GM18861 (cell line): Measurements from ENCODE around the gene HASPIN.

Source experiments
- ATAC-seq: cut with Tn5 transposase; IDR thresholded peaks from one replicate; pipeline ENCODE4 v1.9.1; 2021; ENCODE audit not compliant: unreplicated experiment

HASPIN gene

DNA sequence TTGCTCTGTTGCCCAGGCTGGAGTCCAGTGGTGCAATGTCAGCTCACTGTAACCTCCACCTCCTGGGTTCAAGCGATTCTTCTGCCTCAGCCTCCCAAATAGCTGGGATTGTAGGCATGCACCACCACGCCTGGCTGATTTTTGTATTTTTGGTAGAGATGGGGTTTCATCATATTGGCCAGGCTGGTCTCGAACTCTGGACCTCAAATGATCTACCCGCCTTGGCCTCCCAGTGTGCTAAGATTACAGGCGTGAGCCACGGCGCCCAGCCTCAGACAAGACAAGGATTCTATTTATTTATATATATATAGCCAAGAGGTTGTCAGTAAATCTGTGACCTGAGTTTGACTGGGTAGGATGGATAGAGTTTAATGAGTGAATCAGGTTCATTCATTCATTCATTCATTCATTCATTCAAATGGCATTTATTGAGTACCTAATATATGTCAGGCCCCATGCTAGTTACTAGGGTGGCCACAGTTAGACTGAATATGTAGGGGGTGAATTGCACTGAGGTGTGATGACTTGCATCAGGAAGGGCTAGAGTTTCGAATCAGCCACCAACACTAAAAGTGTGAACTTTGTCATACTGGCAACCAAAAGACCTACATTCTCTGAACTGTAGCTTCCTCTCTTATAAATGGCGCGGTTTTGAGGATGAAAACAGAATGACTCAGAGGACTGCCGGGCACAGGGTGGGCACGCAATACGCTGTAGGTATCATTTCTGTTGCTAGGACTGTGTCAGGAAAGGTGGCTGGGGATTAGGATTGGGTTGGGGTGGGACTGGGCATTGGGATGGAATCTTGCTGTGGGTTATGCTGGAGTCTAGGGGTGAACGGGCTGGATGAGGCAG is 39.4 kb downstream of the HASPIN start:
- ATAC-seq = peak; percentile 77

DNA sequence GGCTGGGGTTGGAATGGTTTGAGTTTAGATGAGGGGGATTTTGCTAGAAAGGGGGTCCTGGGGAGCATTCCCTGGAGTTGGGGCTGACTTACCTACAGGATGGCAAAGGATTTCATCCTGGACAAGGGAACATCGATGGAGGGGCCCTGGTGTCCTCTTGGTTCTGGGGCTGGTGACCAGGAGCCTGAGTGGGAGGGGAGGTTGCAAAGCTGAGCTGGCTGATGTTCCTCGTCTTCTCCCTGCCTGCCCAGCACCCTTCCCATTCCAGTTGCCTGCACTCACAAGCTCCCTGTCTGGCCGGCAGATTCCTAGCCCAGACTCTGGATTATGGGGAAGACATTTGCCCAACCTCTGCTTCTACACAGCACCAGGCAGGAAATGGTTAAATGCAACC is 40.1 kb downstream of the HASPIN start:
- ATAC-seq = no peak

DNA sequence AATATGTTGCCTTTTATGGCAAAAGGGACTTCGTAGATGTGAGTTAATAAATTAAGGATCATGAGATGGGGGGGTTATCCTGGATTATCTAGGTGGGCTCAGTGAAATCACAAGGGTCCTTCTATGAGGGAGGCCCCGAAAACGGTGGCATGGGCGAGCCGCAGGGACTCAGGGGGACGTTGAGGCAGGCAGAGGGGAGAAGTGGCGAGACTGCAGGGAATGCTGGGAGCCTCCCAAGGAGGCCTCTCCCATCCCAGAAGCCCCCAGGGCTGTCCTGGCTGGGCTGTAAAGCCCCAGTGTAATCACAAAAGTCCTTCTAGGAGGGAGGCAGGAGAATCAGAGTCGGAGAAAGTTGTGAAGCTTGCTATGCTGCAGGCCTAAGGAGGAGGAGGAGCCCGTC is 42.3 kb downstream of the HASPIN start:
- ATAC-seq = no peak

DNA sequence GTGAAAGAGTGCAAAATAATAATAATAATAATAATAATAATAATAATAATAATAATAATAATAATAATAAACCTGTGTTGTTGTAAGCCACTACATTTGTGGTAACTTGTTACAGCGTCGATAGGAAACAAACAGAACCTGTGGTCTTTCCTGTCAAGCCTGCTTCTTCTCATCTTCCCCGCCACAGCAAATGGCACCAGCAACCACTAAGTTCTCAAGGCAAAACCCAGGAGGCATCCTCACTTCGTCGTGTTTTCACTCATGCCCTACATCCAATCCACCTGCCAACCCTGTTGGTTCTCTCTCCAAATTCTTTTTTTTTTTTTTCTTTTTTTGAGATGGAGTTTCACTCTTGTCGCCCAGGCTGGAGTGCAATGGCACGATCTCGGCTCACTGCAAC is 43.1 kb downstream of the HASPIN start:
- ATAC-seq = no peak

DNA sequence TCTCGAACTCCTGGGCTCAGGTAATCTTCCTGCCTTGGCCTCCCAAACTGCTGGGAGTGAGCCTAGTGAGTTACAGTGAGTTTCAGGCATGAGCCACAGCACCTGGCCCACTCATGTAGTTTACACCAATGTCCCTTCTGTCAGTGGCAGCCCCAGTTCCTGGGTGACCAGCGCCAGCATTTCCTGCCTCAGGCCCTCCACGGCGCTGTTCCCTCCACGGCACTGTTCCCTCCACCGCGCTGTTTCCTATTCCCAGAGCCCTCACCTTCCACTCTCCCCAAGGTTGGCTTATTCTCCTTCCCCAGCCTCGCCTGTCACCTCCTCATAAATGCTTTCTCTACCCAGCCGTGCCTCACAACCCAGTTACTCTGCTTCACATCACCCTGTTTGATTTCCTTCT is 44.6 kb downstream of the HASPIN start:
- ATAC-seq = no peak

DNA sequence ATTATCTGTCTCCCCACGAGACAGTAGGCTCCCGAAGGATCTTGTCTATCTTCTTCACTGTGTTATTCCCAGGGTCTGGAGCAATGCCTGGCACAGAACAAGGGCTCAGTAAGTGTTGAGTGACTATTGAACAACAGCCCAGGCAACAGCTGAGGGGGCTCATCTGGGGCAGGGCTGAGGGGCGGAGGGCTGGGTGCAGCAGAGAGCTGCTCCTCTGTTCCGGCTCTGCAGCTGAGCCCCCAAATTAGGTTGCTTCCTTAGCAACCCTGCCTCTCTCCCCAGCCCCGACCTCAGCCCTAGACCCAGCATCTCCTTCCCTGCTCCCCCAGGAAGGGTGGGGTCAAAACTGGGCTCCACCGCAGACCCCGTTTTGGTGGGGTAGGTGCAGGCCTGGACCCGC is 45.1 kb downstream of the HASPIN start:
- no peak for ATAC-seq

DNA sequence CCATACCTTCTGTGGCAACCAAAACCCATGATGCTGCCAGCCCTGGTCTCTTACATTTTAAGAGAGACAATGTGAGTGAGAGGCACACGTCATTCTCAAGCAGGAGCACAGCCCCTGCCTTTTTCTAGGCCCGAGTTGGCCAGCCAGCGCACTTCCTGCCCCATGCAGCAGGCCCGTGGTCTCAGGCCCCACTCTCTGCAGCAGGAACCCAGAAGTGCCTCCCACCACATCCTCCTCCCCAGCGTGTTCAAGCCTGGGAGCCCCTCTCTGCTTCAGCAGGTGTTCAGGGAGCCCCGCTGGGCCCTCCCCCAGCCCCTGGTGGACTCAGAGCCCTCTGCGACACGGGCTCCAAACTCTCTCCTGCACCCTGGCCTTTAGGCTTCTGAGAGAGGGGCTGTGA is 46.8 kb downstream of the HASPIN start:
- ATAC-seq = no peak

DNA sequence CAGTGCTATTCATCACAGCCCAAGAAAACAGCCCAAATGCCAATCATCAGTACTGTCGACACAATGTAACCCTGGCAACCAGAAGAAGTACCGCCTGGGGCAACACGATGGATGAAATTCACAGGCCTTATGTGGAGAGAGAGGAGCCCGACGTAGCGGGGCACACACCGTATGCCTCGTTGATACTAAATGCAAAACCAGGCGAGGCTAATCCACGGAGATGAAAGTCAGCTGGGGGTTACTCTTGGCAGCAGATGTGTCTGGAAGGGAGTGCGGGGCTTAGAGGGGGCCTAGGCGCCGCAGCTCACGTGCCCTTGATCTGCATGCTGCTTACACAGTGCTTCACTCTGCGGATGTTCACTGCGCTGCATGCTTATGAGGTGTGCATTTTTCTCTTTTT is 47.4 kb downstream of the HASPIN start:
- no peak for ATAC-seq

DNA sequence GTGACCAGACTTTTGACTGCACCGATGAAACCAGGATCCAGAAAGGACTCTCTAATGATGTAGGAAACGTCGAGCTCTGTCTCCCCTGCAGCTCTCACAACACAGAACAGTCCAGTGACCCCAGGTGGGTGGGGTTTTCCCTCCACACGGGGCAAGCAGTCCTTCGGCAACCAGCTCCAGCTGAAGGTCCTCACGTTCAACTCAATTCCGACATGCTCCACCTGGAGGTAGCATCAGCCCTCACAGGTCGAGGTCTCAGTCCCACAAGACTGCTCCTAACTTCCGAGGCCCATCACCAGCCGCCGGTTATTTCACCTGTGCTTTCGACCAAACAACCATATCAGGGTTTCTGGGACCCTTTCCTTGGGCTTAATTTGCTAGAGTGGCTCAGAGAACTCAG is 49.1 kb downstream of the HASPIN start:
- no peak for ATAC-seq

DNA sequence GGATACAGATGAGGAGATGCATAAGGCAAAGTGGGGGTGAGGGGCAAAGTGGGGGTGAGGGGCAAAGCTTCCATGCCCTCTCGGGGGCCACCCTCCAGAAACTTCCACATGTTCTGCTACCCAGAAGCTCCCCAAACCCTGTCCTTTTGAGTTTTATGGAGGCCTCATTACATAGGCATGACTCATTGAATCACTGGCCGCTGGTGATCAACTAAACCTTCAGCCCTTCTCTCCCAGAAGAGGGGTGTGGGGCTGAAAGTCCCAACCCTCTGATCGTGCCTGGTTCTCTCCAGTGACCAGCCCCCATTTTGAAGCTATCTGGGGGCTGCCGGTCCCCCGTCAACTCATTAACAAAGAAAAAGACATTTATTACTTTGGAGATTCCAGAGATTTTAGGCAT is 49.8 kb downstream of the HASPIN start:
- ATAC-seq = no peak

DNA sequence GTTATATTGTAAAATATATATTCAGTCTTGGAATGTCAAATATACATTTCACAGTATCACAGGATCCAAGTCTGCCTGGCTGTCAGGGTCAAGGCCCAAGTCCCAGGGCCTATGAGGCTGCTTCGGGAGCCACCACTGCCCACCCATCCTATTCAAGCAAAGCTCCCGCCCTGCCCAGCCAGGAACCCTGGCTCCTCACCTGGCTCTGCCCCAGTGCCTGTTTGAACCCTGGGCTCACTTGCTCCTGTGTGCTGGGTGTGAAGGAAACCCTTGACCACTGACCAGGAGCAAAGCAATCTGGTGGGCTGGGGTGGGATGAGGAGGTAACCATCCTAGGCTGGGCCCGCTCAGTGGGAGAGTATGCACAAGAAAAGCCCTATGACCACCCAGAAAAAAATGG is 50.3 kb downstream of the HASPIN start:
- ATAC-seq = no peak
